Sigmoid colon (tissue), 7 donors: ENCODE results near the gene RASEF. TPM values are rescaled to one million over a fixed set of nuclear protein-coding genes. Genes with fewer than 3 reads are reported as not detected.

ENCODE experiments used
- DNase-seq: peaks from one replicate; pipeline ENCODE4 v3.0.0-alpha.2; 2019
- H3K27ac ChIP-seq, 4 donors: fragments of 200-600 bp; sonication (generic); one replicate each; pipeline ENCODE4 v1.5.1; 2016 to 2019; ENCODE audit warnings: mild to moderate bottlenecking in 1 of 4
- H3K27me3 ChIP-seq, 3 donors: fragments of 200-600 bp; sonication (generic); one replicate each; pipeline ENCODE4 v1.5.1; 2019; ENCODE audit warnings: mild to moderate bottlenecking in 1 of 3
- H3K36me3 ChIP-seq, 4 donors: fragments of 200-600 bp; sonication (generic); one replicate each; pipeline ENCODE4 v1.5.1; 2016 to 2019
- H3K4me1 ChIP-seq, 4 donors: fragments of 200-600 bp; sonication (generic); one replicate each; pipeline ENCODE4 v1.5.1; 2017 to 2019
- H3K4me3 ChIP-seq, 4 donors: fragments of 200-600 bp; sonication (generic); one replicate each; pipeline ENCODE4 v1.5.1; 2017 to 2019; ENCODE audit warnings: mild to moderate bottlenecking in 2 of 4, moderate library complexity in 1 of 4
- H3K9me3 ChIP-seq, 4 donors: fragments of 200-600 bp in 3 of 4; sonication (generic) in 3 of 4; one replicate each; pipeline versions ENCODE4 v1.5.1 to v1.6.1; 2013 to 2019
- EP300 ChIP-seq, 4 donors: sonication (generic); formaldehyde crosslinking; IDR thresholded peaks; one replicate each; pipeline ENCODE4 v1.6.1; 2017; ENCODE audit warnings: antibody characterized with exemption in 4 of 4
- POLR2A ChIP-seq, 2 donors: fragments of 450-650 bp; IDR thresholded peaks; one replicate each; pipeline ENCODE4 v1.6.1; 2016; ENCODE audit warnings: antibody characterized with exemption in 2 of 2, mild to moderate bottlenecking in 2 of 2, moderate library complexity in 2 of 2
- POLR2AphosphoS5 ChIP-seq, 4 donors: sonication (generic); formaldehyde crosslinking; IDR thresholded peaks; one replicate each; pipeline ENCODE4 v1.6.1; 2017; ENCODE audit warnings: antibody characterized with exemption in 4 of 4
- WGBS, 2 donors: extraction: QIAGEN DNeasy Blood & Tissue Kit; methylation state at CpG; one replicate each; pipeline ENCODE4 v1.1.7; 2013; 5-methylcytosine and 5-hydroxymethylcytosine counted together
- intact Hi-C: fragments of 100-400 bp; cut with DNase I; formaldehyde crosslinking; loops from one replicate; pipeline ENCODE4 v1.15.1; 2023
- polyA plus RNA-seq, 3 donors: library from polyadenylated mRNA; stranded (reverse); fragments of 200-250 nt; gene quantifications; one replicate each; pipeline ENCODE4 v1.2.3, GENCODE V29; 2013
- total RNA-seq, 4 donors: library from RNA; depleted of rRNA; stranded (reverse); fragments of >200 nt; gene quantifications; one replicate each; pipeline ENCODE4 v1.1.0, GENCODE V29; 2016
- TF ChIP-seq, protein P1 (sequence below), 4 experiments: fragments of 450-650 bp in 3 of 4; fragments of 200-600 bp in 1 of 4; IDR thresholded peaks; one replicate each; pipeline ENCODE4 v1.5.1; 2016 to 2019; ENCODE audit warnings: antibody characterized with exemption in 4 of 4, mild to moderate bottlenecking in 3 of 4, moderate library complexity in 2 of 4
- donor health status: healthy with polysubstance abuse.
- donor health status: Bipolar disorder and iron deficiency.
- donor health status: healthy.

RASEF gene
- total and polyA plus RNA-seq, 7 donors: 0.16 to 24.0 (median 1.1) TPM

- 93 to 95% methylated on average over 7 of the region's 7 CpGs for WGBS, 2 donors
- Histone ChIP-seq H3K4me1 (no peaks in the 10 kb centered on the region), H3K36me3 (no peaks in the 10 kb centered on the region), H3K9me3 (peaks cover 0 to 2% (median 0%) of the 10 kb centered on the region in 4 donors), H3K4me3 (no peak overlapping the region), H3K27ac (no peak overlapping the region), H3K27me3 (no peaks in the 10 kb centered on the region)
- TF ChIP-seq POLR2A (IDR thresholded peaks at IDR 0.05): no peak
- no peak for TF ChIP-seq EP300 (IDR thresholded peaks at IDR 0.05)
- intact Hi-C loops: no loop called here
- no peak for DNase-seq
These were observed 42.6 kb downstream of the RASEF start for GRCh38 chr9:83020327-83020726.

DNA sequence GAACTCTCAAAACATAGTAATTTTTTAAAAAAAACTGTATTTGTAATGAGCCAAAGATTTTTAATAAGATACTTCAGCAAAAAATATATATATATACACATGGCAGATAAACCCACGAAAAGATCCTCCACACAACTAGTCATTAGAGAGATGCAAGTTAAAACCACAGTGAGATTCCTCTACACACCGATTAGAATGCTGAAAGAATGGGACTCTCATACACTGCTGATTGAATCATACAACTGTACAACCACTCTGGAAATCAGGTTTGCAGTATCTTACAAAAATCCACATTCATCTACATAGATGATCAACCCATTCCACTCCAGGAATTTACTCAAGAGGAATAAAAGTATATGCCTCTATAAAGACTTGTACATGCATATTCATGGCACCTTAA lies 43.7 kb downstream of the RASEF start:
- TF ChIP-seq, protein P1, sequence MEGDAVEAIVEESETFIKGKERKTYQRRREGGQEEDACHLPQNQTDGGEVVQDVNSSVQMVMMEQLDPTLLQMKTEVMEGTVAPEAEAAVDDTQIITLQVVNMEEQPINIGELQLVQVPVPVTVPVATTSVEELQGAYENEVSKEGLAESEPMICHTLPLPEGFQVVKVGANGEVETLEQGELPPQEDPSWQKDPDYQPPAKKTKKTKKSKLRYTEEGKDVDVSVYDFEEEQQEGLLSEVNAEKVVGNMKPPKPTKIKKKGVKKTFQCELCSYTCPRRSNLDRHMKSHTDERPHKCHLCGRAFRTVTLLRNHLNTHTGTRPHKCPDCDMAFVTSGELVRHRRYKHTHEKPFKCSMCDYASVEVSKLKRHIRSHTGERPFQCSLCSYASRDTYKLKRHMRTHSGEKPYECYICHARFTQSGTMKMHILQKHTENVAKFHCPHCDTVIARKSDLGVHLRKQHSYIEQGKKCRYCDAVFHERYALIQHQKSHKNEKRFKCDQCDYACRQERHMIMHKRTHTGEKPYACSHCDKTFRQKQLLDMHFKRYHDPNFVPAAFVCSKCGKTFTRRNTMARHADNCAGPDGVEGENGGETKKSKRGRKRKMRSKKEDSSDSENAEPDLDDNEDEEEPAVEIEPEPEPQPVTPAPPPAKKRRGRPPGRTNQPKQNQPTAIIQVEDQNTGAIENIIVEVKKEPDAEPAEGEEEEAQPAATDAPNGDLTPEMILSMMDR (IDR thresholded peaks at IDR 0.05): no peak
- no peak for TF ChIP-seq EP300 (IDR thresholded peaks at IDR 0.05)
- TF ChIP-seq POLR2A (IDR thresholded peaks at IDR 0.05): no peak
- no peak for TF ChIP-seq POLR2AphosphoS5 (IDR thresholded peaks at IDR 0.05)
- H3K36me3 ChIP-seq: no peaks in the 10 kb centered on the region
- no peak overlapping the region for H3K27ac ChIP-seq
- no peaks in the 10 kb centered on the region for H3K27me3 ChIP-seq
- 92 to 93% methylated on average over 2 of the region's 2 CpGs for WGBS, 2 donors
- H3K4me1 ChIP-seq: no peaks in the 10 kb centered on the region
- no peak for DNase-seq
- peaks cover 0 to 2% (median 0%) of the 10 kb centered on the region in 4 donors for H3K9me3 ChIP-seq
- no peak overlapping the region for H3K4me3 ChIP-seq
- intact Hi-C loops: no loop called here

- no peak for DNase-seq
- no peaks in the 10 kb centered on the region for H3K36me3 ChIP-seq
- intact Hi-C loops: no loop called here
These were observed 47.0 kb downstream of the RASEF start for GRCh38 chr9:83015897-83016296.

DNA sequence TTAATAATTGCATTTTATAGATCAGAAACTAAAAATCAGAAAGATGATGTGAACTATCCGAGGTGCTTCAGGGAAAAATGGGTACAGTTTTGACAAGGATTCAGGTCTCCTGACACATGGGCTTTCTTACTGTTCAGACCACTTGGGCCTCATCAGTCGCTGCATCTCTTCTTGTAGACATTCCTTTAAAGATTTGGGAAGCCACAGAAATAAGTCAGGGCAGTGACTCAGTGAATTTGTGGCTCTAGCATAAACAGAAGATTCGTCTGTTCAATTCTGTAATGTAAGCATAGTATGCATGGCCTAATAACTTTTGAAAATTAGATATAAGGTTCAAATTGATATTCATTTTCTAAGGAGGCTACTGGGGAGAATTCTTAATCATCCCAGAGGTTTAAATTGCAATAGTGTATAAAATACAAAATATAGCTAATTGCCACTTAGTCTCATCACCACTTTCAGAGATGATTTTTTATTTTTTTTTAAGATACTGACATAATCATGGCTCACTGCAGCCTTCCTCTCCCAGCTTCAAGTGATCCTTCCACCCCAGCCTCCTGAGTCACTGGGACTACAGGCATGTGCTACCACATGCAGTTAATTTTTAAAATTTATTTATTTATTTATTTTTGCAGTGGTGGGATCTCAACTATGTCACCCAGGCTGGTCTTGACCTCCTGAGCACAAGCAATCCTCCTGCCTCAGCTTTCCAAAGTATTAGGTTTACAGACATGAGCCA lies 48.9 kb downstream of the RASEF start:
- Histone ChIP-seq H3K4me1 (peaks cover 0 to 11% (median 10%) of the 10 kb centered on the region in 4 donors), H3K27ac (no peak overlapping the region), H3K36me3 (no peaks in the 10 kb centered on the region), H3K4me3 (no peak overlapping the region), H3K9me3 (peaks cover 0 to 2% (median 0%) of the 10 kb centered on the region in 4 donors), H3K27me3 (no peaks in the 10 kb centered on the region)
- intact Hi-C loops: no loop called here
- TF ChIP-seq POLR2A (IDR thresholded peaks at IDR 0.05): no peak
- no peak for TF ChIP-seq EP300 (IDR thresholded peaks at IDR 0.05)
- no peak for TF ChIP-seq POLR2AphosphoS5 (IDR thresholded peaks at IDR 0.05)
- TF ChIP-seq, protein P1 (IDR thresholded peaks at IDR 0.05): no peak
- no peak for DNase-seq
- 74 to 82% methylated on average over 3 of the region's 3 CpGs for WGBS, 2 donors

More at GRCh38 chr9:83015897-83016296, 47.0 kb downstream of the RASEF start:
- peaks cover 0 to 11% (median 10%) of the 10 kb centered on the region in 4 donors for H3K4me1 ChIP-seq
- WGBS, 2 donors: 91 to 92% methylated on average over 2 of the region's 2 CpGs
- no peak for TF ChIP-seq POLR2A (IDR thresholded peaks at IDR 0.05)
- peaks cover 0 to 2% (median 0%) of the 10 kb centered on the region in 4 donors for H3K9me3 ChIP-seq
- H3K27me3 ChIP-seq: no peaks in the 10 kb centered on the region
- H3K4me3 ChIP-seq: no peak overlapping the region
- H3K27ac ChIP-seq: no peak overlapping the region

DNA sequence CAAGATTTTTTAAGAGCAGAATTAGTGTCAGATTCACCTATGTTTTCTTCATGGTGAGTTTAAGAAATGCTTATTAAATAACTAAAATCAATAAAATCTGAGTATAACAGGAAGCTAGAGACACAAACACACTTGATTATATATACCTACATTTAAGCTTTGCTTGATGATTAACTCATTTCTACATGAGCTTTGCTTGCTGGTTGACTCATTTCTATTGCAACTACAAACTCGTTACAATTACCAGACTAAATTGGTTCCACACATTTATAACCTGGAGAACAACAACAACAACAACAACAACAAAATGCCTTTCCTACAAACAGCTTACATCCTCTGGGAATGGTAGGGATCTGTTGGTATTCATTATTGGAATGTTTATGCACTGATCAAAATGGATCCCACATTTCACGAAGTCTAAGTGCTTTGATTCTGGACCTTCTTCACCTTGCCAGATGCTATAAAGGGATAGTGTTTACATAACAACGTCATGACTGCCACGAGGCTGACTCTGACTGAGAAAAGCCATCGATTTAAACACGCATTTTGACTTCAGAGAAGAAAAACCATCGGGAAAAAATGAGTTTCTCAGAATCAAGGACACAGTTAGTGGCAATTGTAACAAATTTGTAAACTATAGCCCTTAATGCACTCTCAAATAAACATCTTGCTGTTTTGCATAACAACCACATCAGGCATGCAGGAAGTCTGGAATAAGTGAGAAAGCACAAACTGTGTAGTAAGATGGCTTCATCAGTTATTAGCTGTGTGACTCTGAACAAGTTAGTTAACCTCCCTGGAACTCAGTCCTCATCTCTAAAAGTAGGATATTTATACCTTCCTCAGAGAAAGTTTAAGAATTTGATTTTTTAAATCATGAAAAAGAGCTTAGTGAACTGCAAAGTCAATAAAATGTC lies 49.8 kb downstream of the RASEF start:
- intact Hi-C loops: no loop called here
- 11 to 55% methylated on average over 7 of the region's 7 CpGs for WGBS, 2 donors

More for the DNA sequence above, 49.8 kb downstream of the RASEF start:
- Histone ChIP-seq H3K4me1 (peaks cover 0 to 11% (median 10%) of the 10 kb centered on the region in 4 donors), H3K27ac (no peak overlapping the region), H3K27me3 (no peaks in the 10 kb centered on the region), H3K9me3 (peaks cover 0 to 2% (median 0%) of the 10 kb centered on the region in 4 donors), H3K4me3 (no peak overlapping the region), H3K36me3 (no peaks in the 10 kb centered on the region)
- no peak for DNase-seq
- TF ChIP-seq POLR2AphosphoS5 (IDR thresholded peaks at IDR 0.05): no peak
- TF ChIP-seq POLR2A (IDR thresholded peaks at IDR 0.05): no peak
- TF ChIP-seq, protein P1 (IDR thresholded peaks at IDR 0.05): no peak
- TF ChIP-seq EP300 (IDR thresholded peaks at IDR 0.05): no peak
